ENCODE results near the gene ADRM1.
A peak's percentile ranks its signal among the peaks of the same experiment; 100 is the strongest.

The ADRM1 gene

DNA sequence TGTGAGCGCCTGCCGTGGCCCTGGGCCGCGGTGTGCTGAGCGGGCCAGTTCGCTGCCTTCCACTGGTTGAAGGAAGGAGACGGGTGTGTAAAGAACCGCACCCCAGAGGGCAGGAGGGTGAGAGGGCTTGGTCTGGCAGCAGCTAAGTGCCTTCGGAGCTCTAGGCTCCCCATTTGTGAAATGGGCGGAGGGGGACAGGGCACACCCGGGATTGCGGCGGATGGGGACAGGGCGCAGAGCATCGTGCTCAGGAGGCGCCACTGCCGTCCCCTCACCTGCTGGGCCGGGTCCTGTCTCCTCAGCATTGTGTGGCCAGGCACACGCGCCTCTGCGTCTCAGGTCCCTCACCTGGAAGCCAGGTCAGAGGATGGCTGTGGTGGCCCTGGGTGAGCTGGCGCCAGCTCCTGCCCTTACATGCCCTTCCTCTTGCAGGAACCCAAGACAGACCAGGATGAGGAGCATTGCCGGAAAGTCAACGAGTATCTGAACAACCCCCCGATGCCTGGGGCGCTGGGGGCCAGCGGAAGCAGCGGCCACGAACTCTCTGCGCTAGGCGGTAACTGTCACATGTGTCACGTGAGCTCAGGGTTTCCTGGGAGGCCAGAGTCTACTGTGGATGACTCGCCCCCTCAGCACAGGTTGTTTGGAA is 3.1 kb downstream of the ADRM1 start:
- H3K4me3 ChIP-seq (ENCODE audit: low read depth, low read length): no peak overlapping the region
- H3K9me3 ChIP-seq (ENCODE audit: control insufficient read depth, insufficient read depth, low read depth, low read length): no peaks in the 10 kb centered on the region
- H3K27me3 ChIP-seq (ENCODE audit: control insufficient read depth, insufficient read depth, low read length): no peaks in the 10 kb centered on the region
- no peak overlapping the region for H3K9ac ChIP-seq (ENCODE audit: low read length)
- peaks cover 71% of the 10 kb centered on the region for H3K36me3 ChIP-seq (ENCODE audit: control insufficient read depth, insufficient read depth, low read length)
- H3K27ac ChIP-seq (ENCODE audit: low read depth, low read length): 0 out of 2 replicates have a peak overlapping the region, but pooled peaks have one; percentile 19
- H3K4me1 ChIP-seq (ENCODE audit: control insufficient read depth, insufficient read depth, low read length): peaks cover 12% of the 10 kb centered on the region

GRCh38 chr20:62306414-62307187 is 3.8 kb downstream of the ADRM1 start:
- Histone ChIP-seq H3K36me3 (ENCODE audit: control insufficient read depth, insufficient read depth, low read length) (peaks cover 78% of the 10 kb centered on the region), H3K4me1 (ENCODE audit: control insufficient read depth, insufficient read depth, low read length) (peaks cover 12% of the 10 kb centered on the region)

DNA sequence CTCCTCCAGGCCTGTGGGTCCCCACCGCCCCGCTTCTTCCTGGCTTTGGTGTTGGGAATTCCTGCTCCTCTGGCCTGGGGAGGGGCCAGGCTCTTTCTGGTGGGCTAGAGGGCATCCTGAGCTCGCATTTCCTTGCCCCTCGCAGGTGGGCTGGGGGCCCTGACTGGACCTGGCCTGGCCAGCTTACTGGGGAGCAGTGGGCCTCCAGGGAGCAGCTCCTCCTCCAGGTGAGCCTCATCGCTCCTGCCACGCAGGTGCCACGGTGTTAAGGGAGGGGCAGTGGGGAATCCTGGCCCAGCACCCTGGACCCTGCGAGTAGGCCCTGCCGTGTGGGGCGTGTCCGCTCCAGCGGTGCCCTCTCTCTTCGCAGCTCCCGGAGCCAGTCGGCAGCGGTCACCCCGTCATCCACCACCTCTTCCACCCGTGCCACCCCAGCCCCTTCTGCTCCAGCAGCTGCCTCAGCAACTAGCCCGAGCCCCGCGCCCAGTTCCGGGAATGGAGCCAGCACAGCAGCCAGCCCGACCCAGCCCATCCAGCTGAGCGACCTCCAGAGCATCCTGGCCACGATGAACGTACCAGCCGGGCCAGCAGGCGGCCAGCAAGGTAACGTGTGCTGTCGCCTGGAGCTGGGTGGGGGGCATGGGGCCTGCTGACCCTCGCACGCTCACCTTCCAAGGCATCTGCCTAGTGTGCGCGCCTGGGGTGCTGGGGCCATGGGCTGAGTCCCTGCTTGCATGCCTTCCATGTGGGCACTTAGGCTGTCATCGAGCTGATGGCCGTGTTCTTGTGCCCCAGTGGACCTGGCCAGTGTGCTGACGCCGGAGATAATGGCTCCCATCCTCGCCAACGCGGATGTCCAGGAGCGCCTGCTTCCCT is 4.7 kb downstream of the ADRM1 start:
- H3K9ac ChIP-seq (ENCODE audit: low read length): no peak overlapping the region

More at GRCh38 chr20:62306414-62307187, 3.8 kb downstream of the ADRM1 start:
- H3K4me3 ChIP-seq (ENCODE audit: low read depth, low read length): no peak overlapping the region
- no peak overlapping the region for H3K9ac ChIP-seq (ENCODE audit: low read length)
- H3K27me3 ChIP-seq (ENCODE audit: control insufficient read depth, insufficient read depth, low read length): no peaks in the 10 kb centered on the region
- H3K9me3 ChIP-seq (ENCODE audit: control insufficient read depth, insufficient read depth, low read depth, low read length): no peaks in the 10 kb centered on the region
- H3K27ac ChIP-seq (ENCODE audit: low read depth, low read length): 0 out of 2 replicates have a peak overlapping the region, but pooled peaks have one; percentile 19

GRCh38 chr20:62308102-62308822 is 5.5 kb downstream of the ADRM1 start:
- Histone ChIP-seq H3K9me3 (ENCODE audit: control insufficient read depth, insufficient read depth, low read depth, low read length) (no peaks in the 10 kb centered on the region), H3K4me1 (ENCODE audit: control insufficient read depth, insufficient read depth, low read length) (peaks cover 12% of the 10 kb centered on the region), H3K27ac (ENCODE audit: low read depth, low read length) (no peak overlapping the region), H3K9ac (ENCODE audit: low read length) (no peak overlapping the region), H3K36me3 (ENCODE audit: control insufficient read depth, insufficient read depth, low read length) (peaks cover 94% of the 10 kb centered on the region), H3K27me3 (ENCODE audit: control insufficient read depth, insufficient read depth, low read length) (no peaks in the 10 kb centered on the region), H3K4me3 (ENCODE audit: low read depth, low read length) (no peak overlapping the region)

More for the DNA sequence above, 4.7 kb downstream of the ADRM1 start:
- no peak overlapping the region for H3K27ac ChIP-seq (ENCODE audit: low read depth, low read length)
- no peaks in the 10 kb centered on the region for H3K27me3 ChIP-seq (ENCODE audit: control insufficient read depth, insufficient read depth, low read length)
- peaks cover 12% of the 10 kb centered on the region for H3K4me1 ChIP-seq (ENCODE audit: control insufficient read depth, insufficient read depth, low read length)
- peaks cover 86% of the 10 kb centered on the region for H3K36me3 ChIP-seq (ENCODE audit: control insufficient read depth, insufficient read depth, low read length)
- H3K4me3 ChIP-seq (ENCODE audit: low read depth, low read length): no peak overlapping the region
- H3K9me3 ChIP-seq (ENCODE audit: control insufficient read depth, insufficient read depth, low read depth, low read length): no peaks in the 10 kb centered on the region

- Histone ChIP-seq H3K9ac (ENCODE audit: low read length) (no peak overlapping the region), H3K9me3 (ENCODE audit: control insufficient read depth, insufficient read depth, low read depth, low read length) (no peaks in the 10 kb centered on the region), H3K4me3 (ENCODE audit: low read depth, low read length) (no peak overlapping the region), H3K4me1 (ENCODE audit: control insufficient read depth, insufficient read depth, low read length) (peaks cover 8% of the 10 kb centered on the region), H3K27me3 (ENCODE audit: control insufficient read depth, insufficient read depth, low read length) (no peaks in the 10 kb centered on the region), H3K36me3 (ENCODE audit: control insufficient read depth, insufficient read depth, low read length) (peaks cover 97% of the 10 kb centered on the region), H3K27ac (ENCODE audit: low read depth, low read length) (peak overlapping the region; percentile 24; the same call in 1 of the 2 replicates)
Measured at GRCh38 chr20:62309198-62309944, 6.6 kb downstream of the ADRM1 start.

GRCh38 chr20:62309947-62310756 is 7.4 kb downstream of the ADRM1 start:
- peak overlapping the region; percentile 24; the same call in 1 of the 2 replicates for H3K27ac ChIP-seq (ENCODE audit: low read depth, low read length)
- H3K9ac ChIP-seq (ENCODE audit: low read length): no peak overlapping the region
- no peaks in the 10 kb centered on the region for H3K27me3 ChIP-seq (ENCODE audit: control insufficient read depth, insufficient read depth, low read length)
- H3K36me3 ChIP-seq (ENCODE audit: control insufficient read depth, insufficient read depth, low read length): peaks cover 97% of the 10 kb centered on the region
- no peaks in the 10 kb centered on the region for H3K9me3 ChIP-seq (ENCODE audit: control insufficient read depth, insufficient read depth, low read depth, low read length)
- peaks cover under 1% of the 10 kb centered on the region; the same call in 1 of the 2 replicates for H3K4me1 ChIP-seq (ENCODE audit: control insufficient read depth, insufficient read depth, low read length)
- no peak overlapping the region for H3K4me3 ChIP-seq (ENCODE audit: low read depth, low read length)

- Histone ChIP-seq H3K27me3 (ENCODE audit: control insufficient read depth, insufficient read depth, low read length) (no peaks in the 10 kb centered on the region), H3K36me3 (ENCODE audit: control insufficient read depth, insufficient read depth, low read length) (peaks cover 97% of the 10 kb centered on the region), H3K9ac (ENCODE audit: low read length) (no peak overlapping the region), H3K9me3 (ENCODE audit: control insufficient read depth, insufficient read depth, low read depth, low read length) (no peaks in the 10 kb centered on the region), H3K4me3 (ENCODE audit: low read depth, low read length) (no peak overlapping the region), H3K4me1 (ENCODE audit: control insufficient read depth, insufficient read depth, low read length) (no peaks in the 10 kb centered on the region), H3K27ac (ENCODE audit: low read depth, low read length) (no peak overlapping the region)
Measured at GRCh38 chr20:62310757-62311121, 7.9 kb downstream of the ADRM1 start.

DNA sequence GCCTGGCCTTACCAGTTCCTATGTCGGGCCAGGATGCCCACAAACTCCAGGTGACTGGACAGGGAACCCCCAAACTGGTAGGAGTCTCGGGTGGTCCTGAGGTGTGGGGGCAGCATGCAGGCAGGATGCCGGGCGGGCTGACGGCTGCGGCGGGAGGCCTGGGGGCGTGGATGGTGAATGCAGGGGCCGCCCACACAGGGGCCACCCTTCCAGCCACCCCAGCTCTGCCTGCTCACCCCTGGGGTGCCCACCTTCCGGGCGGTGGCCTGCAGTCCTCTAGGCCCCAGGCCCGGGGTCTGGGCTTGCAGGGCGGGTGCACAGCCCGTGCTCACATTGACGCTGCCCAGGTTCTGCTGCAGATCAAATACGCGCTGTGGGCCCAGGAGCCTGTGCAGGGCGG is 8.4 kb downstream of the ADRM1 start:
- Histone ChIP-seq H3K36me3 (ENCODE audit: control insufficient read depth, insufficient read depth, low read length) (peaks cover 97% of the 10 kb centered on the region), H3K27ac (ENCODE audit: low read depth, low read length) (no peak overlapping the region), H3K9me3 (ENCODE audit: control insufficient read depth, insufficient read depth, low read depth, low read length) (no peaks in the 10 kb centered on the region), H3K9ac (ENCODE audit: low read length) (no peak overlapping the region), H3K4me1 (ENCODE audit: control insufficient read depth, insufficient read depth, low read length) (no peaks in the 10 kb centered on the region), H3K27me3 (ENCODE audit: control insufficient read depth, insufficient read depth, low read length) (no peaks in the 10 kb centered on the region), H3K4me3 (ENCODE audit: low read depth, low read length) (no peak overlapping the region)

GRCh38 chr20:62311832-62312661 is 9.2 kb downstream of the ADRM1 start:
- no peak overlapping the region for H3K9ac ChIP-seq (ENCODE audit: low read length)
- H3K4me3 ChIP-seq (ENCODE audit: low read depth, low read length): no peak overlapping the region
- no peak overlapping the region for H3K27ac ChIP-seq (ENCODE audit: low read depth, low read length)
- H3K36me3 ChIP-seq (ENCODE audit: control insufficient read depth, insufficient read depth, low read length): peaks cover 97% of the 10 kb centered on the region
- H3K27me3 ChIP-seq (ENCODE audit: control insufficient read depth, insufficient read depth, low read length): no peaks in the 10 kb centered on the region
- H3K9me3 ChIP-seq (ENCODE audit: control insufficient read depth, insufficient read depth, low read depth, low read length): no peaks in the 10 kb centered on the region; the same call in 1 of the 2 replicates
- H3K4me1 ChIP-seq (ENCODE audit: control insufficient read depth, insufficient read depth, low read length): no peaks in the 10 kb centered on the region

Measured in HUES6 (cell line).